Measurements from ENCODE around the gene MAP1LC3B2. TPM values are rescaled to one million over a fixed set of nuclear protein-coding genes. Genes with fewer than 3 reads are reported as not detected.

Gene MAP1LC3B2
- total and polyA plus RNA-seq, 12 donors, result 0.59 to 4.6 (median 2.2) TPM

- Histone ChIP-seq H3K36me3 (no peaks in the 10 kb centered on the region), H3K4me1 (peaks cover 6 to 54% (median 35%) of the 10 kb centered on the region in 9 donors), H3K9me3 (no peaks in the 10 kb centered on the region), H3K4me3 (no peak overlapping the region), H3K27me3 (no peaks in the 10 kb centered on the region), H3K27ac (no peak overlapping the region)
- ATAC-seq (no peak), DNase-seq (no peak)
- no peak for TF ChIP-seq CTCF (IDR thresholded peaks at IDR 0.05)
- intact Hi-C loops (cut with DNase I), result loop anchor here (5.0 to 10.0 kb wide), 14 partner anchors 63 to 598 kb away; partner anchors contain the start of gene MED13L (in 2 of the 10)
Measured at GRCh38 chr12:116595672-116596071, 36.5 kb downstream of the MAP1LC3B2 start.

- peaks cover 6 to 52% (median 23%) of the 10 kb centered on the region in 9 donors for H3K4me1 ChIP-seq
- no peaks in the 10 kb centered on the region for H3K9me3 ChIP-seq
- no peak for TF ChIP-seq CTCF (IDR thresholded peaks at IDR 0.05)
- ATAC-seq (no peak), DNase-seq (no peak)
- H3K36me3 ChIP-seq, result no peaks in the 10 kb centered on the region
- WGBS, 2 donors, result 74 to 84% methylated on average over 1 of the region's 1 CpG
- no peaks in the 10 kb centered on the region for H3K27me3 ChIP-seq
- intact Hi-C loops (cut with DNase I), result loop anchor here (2.0 to 10.0 kb wide), 16 partner anchors 66 to 601 kb away; partner anchors contain the start of gene MED13L (in 5 of the 10)
- H3K27ac ChIP-seq, result peak overlapping the region in 1 of 10 donors; percentile 82
- H3K4me3 ChIP-seq, result no peak overlapping the region
Measured at GRCh38 chr12:116597886-116598285, 38.7 kb downstream of the MAP1LC3B2 start.

DNA sequence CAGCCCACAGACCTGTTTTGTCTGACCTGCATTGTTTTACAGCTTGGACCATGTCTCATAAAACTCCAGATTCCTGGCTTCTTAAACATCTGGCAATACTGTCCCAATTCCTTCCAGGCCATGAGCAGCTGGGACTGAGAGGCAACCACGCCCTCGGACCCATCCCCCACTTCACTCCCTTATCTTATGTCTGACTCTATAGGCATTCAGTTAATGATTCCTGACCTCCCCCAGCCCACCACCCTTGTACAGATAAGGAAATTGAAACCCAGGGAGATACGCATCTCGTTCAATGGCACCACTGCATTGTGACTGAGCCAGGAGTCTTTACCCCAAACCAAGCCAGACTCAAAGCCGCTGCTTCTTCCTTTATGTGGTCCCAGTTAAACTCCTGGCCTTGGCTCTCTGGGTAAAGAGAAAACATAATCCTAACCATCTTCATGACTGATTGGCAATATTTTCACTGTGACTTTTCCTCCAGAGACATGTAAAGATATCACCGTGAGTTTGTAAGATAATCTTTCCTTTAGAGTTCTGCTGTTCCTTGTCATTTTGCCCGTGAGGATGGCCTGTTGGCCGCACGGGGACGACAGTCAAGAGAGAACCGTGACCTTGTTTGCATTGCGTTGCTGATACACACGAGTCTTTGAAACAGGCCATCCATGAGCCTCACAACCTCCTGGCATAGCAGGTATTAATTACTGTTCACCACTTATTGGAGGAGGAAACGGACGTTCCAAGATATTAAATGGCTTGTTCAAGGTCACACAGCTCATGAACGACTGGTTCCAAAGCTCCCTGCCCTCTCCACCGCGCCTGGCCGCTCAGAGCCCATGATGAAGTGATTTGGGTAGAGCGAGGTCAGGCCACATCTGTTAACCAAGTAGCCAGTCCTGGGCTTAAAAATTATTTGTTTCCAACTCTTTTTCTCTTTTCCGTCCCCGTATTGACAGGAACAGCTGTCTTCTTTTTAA lies 39.4 kb downstream of the MAP1LC3B2 start:
- intact Hi-C loops (cut with DNase I), result loop anchor here (1.0 to 10.0 kb wide), 17 partner anchors 66 to 601 kb away; partner anchors contain the start of gene MED13L (in 6 of the 10)
- WGBS, 2 donors, result 61 to 66% methylated on average over 22 of the region's 22 CpGs
- Histone ChIP-seq H3K36me3 (no peaks in the 10 kb centered on the region), H3K27ac (peak overlapping the region; percentile 46 to 90 (median 82)), H3K9me3 (no peaks in the 10 kb centered on the region), H3K4me1 (peaks cover 6 to 48% (median 23%) of the 10 kb centered on the region in 9 donors), H3K27me3 (no peaks in the 10 kb centered on the region), H3K4me3 (peak overlapping the region in 8 of 10 donors; percentile 24 to 50 (median 40))
- TF ChIP-seq CTCF (IDR thresholded peaks at IDR 0.05), result no peak
- no peak for DNase-seq
- ATAC-seq, result peak in 6 of 8 donors; percentile 9 to 40 (median 14)

GRCh38 chr12:116599285-116600136 lies 40.3 kb downstream of the MAP1LC3B2 start:
- Histone ChIP-seq H3K4me3 (peak overlapping the region in 9 of 10 donors; percentile 5 to 50 (median 39)), H3K36me3 (no peaks in the 10 kb centered on the region), H3K9me3 (no peaks in the 10 kb centered on the region), H3K4me1 (peaks cover 6 to 42% (median 22%) of the 10 kb centered on the region in 9 donors), H3K27me3 (no peaks in the 10 kb centered on the region), H3K27ac (peak overlapping the region; percentile 46 to 90 (median 82))
- peak; percentile 85 to 96 (median 91) for ATAC-seq
- peak; percentile 46 to 82 (median 74) for TF ChIP-seq CTCF (IDR thresholded peaks at IDR 0.05)
- peak; percentile 84 to 86 for DNase-seq
- 10 to 12% methylated on average over 30 of the region's 30 CpGs for WGBS, 2 donors
- intact Hi-C loops (cut with DNase I), result loop anchor here (1.0 to 10.0 kb wide), 20 partner anchors 67 to 605 kb away; partner anchors contain the start of gene MED13L (in 9 of the 10)
